WTC11 (cell line): Measurements from ENCODE around the gene STUM. TPM values are rescaled to one million over a fixed set of nuclear protein-coding genes. Genes with fewer than 3 reads are reported as not detected.

Experiments
- ATAC-seq: fragments of 200-7000 bp; cut with Tn5 transposase; 2 replicates; pipeline ENCODE4 v1.10.0; 2021; ENCODE audit warnings: mild to moderate bottlenecking, moderate library complexity
- CTCF ChIA-PET: fragments of 300-600 bp; sonication (Branson Sonifier 250); formaldehyde crosslinking; loops from one replicate; lab custom pipeline; 2021; ENCODE audit warnings: antibody characterized with exemption; lab: Charles Lee
- POLR2A ChIA-PET: fragments of 350-600 bp; sonication (Branson Sonifier 250); formaldehyde crosslinking; loops from one replicate; lab custom pipeline; 2021; ENCODE audit warnings: antibody characterized with exemption; lab: Charles Lee
- DNase-seq: peaks from one replicate; pipeline ENCODE4 v3.0.0; 2021; ENCODE audit warnings: low spot score
- H3K27ac Mint-ChIP-seq: 2 replicates; pipeline ENCODE4 v1.8.0; 2021; ENCODE audit warnings: mixed read lengths
- H3K27me3 Mint-ChIP-seq: 2 replicates; pipeline ENCODE4 v1.8.0; 2021; ENCODE audit warnings: low read depth, mild to moderate bottlenecking, moderate library complexity, mixed read lengths
- H3K36me3 Mint-ChIP-seq: 2 replicates; pipeline ENCODE4 v1.8.0; 2021; ENCODE audit warnings: mixed read lengths
- H3K4me1 Mint-ChIP-seq: 2 replicates; pipeline ENCODE4 v1.8.0; 2022; ENCODE audit warnings: mixed read lengths
- H3K4me3 Mint-ChIP-seq: 2 replicates; pipeline ENCODE4 v1.8.0; 2021; ENCODE audit warnings: mild to moderate bottlenecking, moderate library complexity, mixed read lengths
- H3K9me3 Mint-ChIP-seq: 2 replicates; pipeline ENCODE4 v1.8.0; 2021; ENCODE audit warnings: mixed read lengths
- CBFB ChIP-seq: sonication (generic); formaldehyde crosslinking; IDR thresholded peaks from 2 replicates; pipeline ENCODE4 v1.8.1; 2022; ENCODE audit warnings: mild to moderate bottlenecking, low read depth, missing genetic modification reagents
- E2F1 ChIP-seq: sonication (generic); formaldehyde crosslinking; IDR thresholded peaks from 2 replicates; pipeline ENCODE4 v1.8.0; 2022; ENCODE audit warnings: mild to moderate bottlenecking, missing genetic modification reagents
- FOXK1 ChIP-seq: sonication (generic); formaldehyde crosslinking; IDR thresholded peaks from 2 replicates; pipeline ENCODE4 v1.8.0; 2022; ENCODE audit warnings: mild to moderate bottlenecking, moderate library complexity, missing genetic modification reagents
- GTF2I ChIP-seq: fragments of 250-450 bp; sonication (Bioruptor Pico); conservative IDR thresholded peaks from 2 replicates; pipeline ENCODE4 v1.4.0; 2021; ENCODE audit warnings: mild to moderate bottlenecking
- HMGA2 ChIP-seq: fragments of 250-450 bp; sonication (Bioruptor Pico); IDR thresholded peaks from 2 replicates; pipeline ENCODE4 v1.4.0; 2021; ENCODE audit warnings: mild to moderate bottlenecking, moderate library complexity
- HMGXB4 ChIP-seq: sonication (generic); formaldehyde crosslinking; IDR thresholded peaks from 2 replicates; pipeline ENCODE4 v1.8.1; 2023; ENCODE audit warnings: mild to moderate bottlenecking, moderate library complexity, missing genetic modification reagents
- MYBL2 ChIP-seq: sonication (generic); formaldehyde crosslinking; IDR thresholded peaks from 2 replicates; pipeline ENCODE4 v1.8.1; 2023; ENCODE audit warnings: mild to moderate bottlenecking, moderate library complexity, missing genetic modification reagents
- NFYB ChIP-seq: sonication (generic); formaldehyde crosslinking; conservative IDR thresholded peaks from 2 replicates; pipeline ENCODE4 v1.8.0; 2022; ENCODE audit warnings: low read depth, missing genetic modification reagents
- NR1H2 ChIP-seq: sonication (generic); formaldehyde crosslinking; IDR thresholded peaks from 2 replicates; pipeline ENCODE4 v1.9.0; 2021; ENCODE audit warnings: mild to moderate bottlenecking, moderate library complexity, missing genetic modification reagents
- OVOL2 ChIP-seq: fragments of 250-450 bp; sonication (Bioruptor Pico); IDR thresholded peaks from 2 replicates; pipeline ENCODE4 v1.9.0; 2021; ENCODE audit warnings: mild to moderate bottlenecking, borderline replicate concordance
- RORB ChIP-seq: fragments of 250-450 bp; sonication (Bioruptor Pico); IDR thresholded peaks from 2 replicates; pipeline ENCODE4 v1.9.0; 2021; ENCODE audit warnings: mild to moderate bottlenecking
- SMAD3 ChIP-seq: sonication (generic); formaldehyde crosslinking; IDR thresholded peaks from 2 replicates; pipeline ENCODE4 v1.8.0; 2022; ENCODE audit warnings: missing genetic modification reagents, mild to moderate bottlenecking, borderline replicate concordance
- STAT6 ChIP-seq: sonication (generic); formaldehyde crosslinking; conservative IDR thresholded peaks from 2 replicates; pipeline ENCODE4 v1.8.1; 2023; ENCODE audit warnings: mild to moderate bottlenecking, low read depth, missing genetic modification reagents, moderate library complexity
- TEAD1 ChIP-seq: sonication (generic); formaldehyde crosslinking; IDR thresholded peaks from 2 replicates; pipeline ENCODE4 v1.8.0; 2022; ENCODE audit warnings: mild to moderate bottlenecking, missing genetic modification reagents
- TP53 ChIP-seq: sonication (generic); formaldehyde crosslinking; IDR thresholded peaks from 2 replicates; pipeline ENCODE4 v1.8.1; 2023; ENCODE audit warnings: mild to moderate bottlenecking, missing genetic modification reagents
- ZNF263 ChIP-seq: sonication (generic); formaldehyde crosslinking; IDR thresholded peaks from 2 replicates; pipeline ENCODE4 v1.8.1; 2022; ENCODE audit warnings: low read depth, mild to moderate bottlenecking, moderate library complexity, missing genetic modification reagents
- ZNF317 ChIP-seq: sonication (generic); formaldehyde crosslinking; IDR thresholded peaks from 2 replicates; pipeline ENCODE4 v1.8.1; 2023; ENCODE audit warnings: low read depth, mild to moderate bottlenecking, moderate library complexity, missing genetic modification reagents, borderline replicate concordance
- ZNF423 ChIP-seq: fragments of 250-450 bp; sonication (Bioruptor Pico); IDR thresholded peaks from 2 replicates; pipeline ENCODE4 v2.1.2; 2022; ENCODE audit warnings: mild to moderate bottlenecking, moderate library complexity
- ZSCAN18 ChIP-seq: fragments of 250-450 bp; sonication (Bioruptor Pico); IDR thresholded peaks from 2 replicates; pipeline ENCODE4 v2.1.2; 2022; ENCODE audit warnings: mild to moderate bottlenecking, moderate library complexity
- total RNA-seq: library from RNA; stranded (reverse); gene quantifications from 3 replicates; pipeline ENCODE4 v1.2.3, GENCODE V29; 2021
- TF ChIP-seq, protein P1 (sequence below): sonication (generic); formaldehyde crosslinking; IDR thresholded peaks from 2 replicates; pipeline ENCODE4 v1.8.0; 2022; ENCODE audit warnings: mild to moderate bottlenecking, missing genetic modification reagents
- TF ChIP-seq, protein P2 (sequence below): sonication (generic); formaldehyde crosslinking; IDR thresholded peaks from 2 replicates; pipeline ENCODE4 v1.8.1; 2022; ENCODE audit warnings: low read depth, mild to moderate bottlenecking, moderate library complexity, missing genetic modification reagents, borderline replicate concordance

The STUM gene
- total RNA-seq, 1 experiment from 2014 or later: 2.5 TPM

GRCh38 chr1:226655251-226656163, 106.9 kb downstream of the STUM start (continued):
- no peak for TF ChIP-seq E2F1 (CRISPR knock-in tag)
- TF ChIP-seq TEAD1: peak; percentile 54; the same call in 1 of the 2 replicates
- TF ChIP-seq, protein P1, sequence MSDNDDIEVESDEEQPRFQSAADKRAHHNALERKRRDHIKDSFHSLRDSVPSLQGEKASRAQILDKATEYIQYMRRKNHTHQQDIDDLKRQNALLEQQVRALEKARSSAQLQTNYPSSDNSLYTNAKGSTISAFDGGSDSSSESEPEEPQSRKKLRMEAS: no peak
- TF ChIP-seq TP53 (CRISPR knock-in tag): no peak
- TF ChIP-seq FOXK1 (CRISPR knock-in tag): 0 out of 2 replicates have a peak, but pooled peaks have one; percentile 27
- TF ChIP-seq, all 79 proteins: peak for 4

DNA sequence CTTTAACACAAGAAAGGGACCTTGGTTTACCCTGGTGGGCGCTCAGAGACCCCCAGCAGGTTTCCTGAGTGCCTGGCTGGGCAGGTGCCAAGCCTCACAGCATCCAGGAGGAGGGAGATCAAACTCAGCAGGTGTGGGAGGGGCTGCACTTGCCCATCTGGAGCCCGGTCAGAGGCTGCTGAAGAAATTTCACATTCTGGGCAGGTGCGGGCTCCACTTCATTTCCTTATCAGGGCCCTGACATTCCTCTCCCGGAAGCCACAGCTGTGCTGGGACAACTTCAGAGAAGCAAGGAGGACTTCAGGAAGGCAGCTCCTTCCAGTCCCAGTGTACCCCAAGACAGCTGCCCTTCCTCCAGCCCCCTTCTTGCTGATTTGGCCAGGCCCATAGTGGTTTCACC, 107.6 kb downstream of the STUM start:
- no peak; the same call in 1 of the 2 replicates for ATAC-seq
- CTCF ChIA-PET: interaction anchor here (0.9 to 2.2 kb wide), 3 partner anchors 11 to 30 kb away, joined by 3 to 10 read pairs (median 4); no protein-coding TSS in a partner anchor
- no peak for TF ChIP-seq RORB (CRISPR knock-in tag)
- no peak for TF ChIP-seq STAT6 (CRISPR knock-in tag)
- TF ChIP-seq SMAD3 (CRISPR knock-in tag): no peak
- TF ChIP-seq HMGA2 (CRISPR knock-in tag): no peak
- TF ChIP-seq ZNF423 (CRISPR knock-in tag): peak; percentile 55; the same call in 1 of the 2 replicates
- Mint-ChIP-seq H3K4me3 (no peak overlapping the region), H3K4me1 (peaks cover 73% of the 10 kb centered on the region), H3K9me3 (no peaks in the 10 kb centered on the region), H3K27me3 (no peaks in the 10 kb centered on the region; the same call in 1 of the 2 replicates), H3K36me3 (no peaks in the 10 kb centered on the region), H3K27ac (peak overlapping the region; percentile 76)
- POLR2A ChIA-PET: no interaction called here
- no peak for DNase-seq

DNA sequence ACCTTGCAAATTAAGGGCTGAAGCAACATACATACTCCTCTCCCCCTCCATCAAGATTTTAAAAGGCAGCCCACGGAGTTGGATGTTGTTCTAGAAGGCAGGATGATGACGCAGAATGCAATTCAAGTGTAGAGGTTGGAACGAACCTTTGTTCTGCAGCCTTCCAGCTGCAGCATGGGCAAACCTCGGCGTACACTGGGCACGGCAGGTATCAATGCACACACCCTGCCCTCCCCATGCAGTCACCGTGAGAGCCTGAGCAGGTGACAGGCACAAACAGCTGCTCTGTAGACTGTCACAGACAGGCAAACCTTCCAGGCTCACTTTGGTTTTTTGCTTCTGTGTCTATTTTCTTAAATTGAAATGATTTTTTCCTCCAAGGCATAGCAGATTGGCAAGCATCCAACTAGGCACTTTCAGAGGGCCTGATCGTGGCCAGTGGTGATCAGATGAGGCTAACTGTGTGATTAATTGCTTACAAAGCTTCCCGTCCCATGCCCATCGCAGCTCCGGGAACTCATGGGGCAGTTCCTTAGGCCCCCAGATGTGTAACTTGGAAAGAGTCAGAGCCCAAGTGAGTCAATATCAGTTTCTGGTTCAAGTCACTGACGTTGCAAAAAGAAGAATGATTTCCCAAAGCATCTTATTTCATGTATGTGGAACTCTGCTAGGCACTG, 108.2 kb downstream of the STUM start:
- Mint-ChIP-seq H3K4me3 (no peak overlapping the region), H3K4me1 (peaks cover 78% of the 10 kb centered on the region), H3K27ac (peak overlapping the region; percentile 76), H3K9me3 (no peaks in the 10 kb centered on the region), H3K27me3 (no peaks in the 10 kb centered on the region; the same call in 1 of the 2 replicates), H3K36me3 (no peaks in the 10 kb centered on the region)
- no peak for DNase-seq
- ChIA-PET POLR2A (no interaction called here), CTCF (interaction anchor here (0.9 to 2.2 kb wide), 3 partner anchors 11 to 30 kb away, joined by 3 to 10 read pairs (median 4); no protein-coding TSS in a partner anchor)
- no peak for ATAC-seq
- TF ChIP-seq NFYB (no peak), ZNF317 (CRISPR knock-in tag) (no peak), HMGXB4 (CRISPR knock-in tag) (no peak), NR1H2 (CRISPR knock-in tag) (no peak), ZNF263 (CRISPR knock-in tag) (no peak), ZSCAN18 (no peak), GTF2I (no peak), CBFB (no peak), MYBL2 (CRISPR knock-in tag) (no peak), OVOL2 (no peak), FOXK1 (CRISPR knock-in tag) (no peak)
- TF ChIP-seq, protein P2, sequence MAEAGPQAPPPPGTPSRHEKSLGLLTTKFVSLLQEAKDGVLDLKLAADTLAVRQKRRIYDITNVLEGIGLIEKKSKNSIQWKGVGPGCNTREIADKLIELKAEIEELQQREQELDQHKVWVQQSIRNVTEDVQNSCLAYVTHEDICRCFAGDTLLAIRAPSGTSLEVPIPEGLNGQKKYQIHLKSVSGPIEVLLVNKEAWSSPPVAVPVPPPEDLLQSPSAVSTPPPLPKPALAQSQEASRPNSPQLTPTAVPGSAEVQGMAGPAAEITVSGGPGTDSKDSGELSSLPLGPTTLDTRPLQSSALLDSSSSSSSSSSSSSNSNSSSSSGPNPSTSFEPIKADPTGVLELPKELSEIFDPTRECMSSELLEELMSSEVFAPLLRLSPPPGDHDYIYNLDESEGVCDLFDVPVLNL (CRISPR knock-in tag): no peak
- TF ChIP-seq, protein P1: no peak
